Activated CD4-positive, alpha-beta T cell treated with anti-CD3 and anti-CD28 coated beads for 36 hours (primary cell): ENCODE results near the gene METRN. TPM values are rescaled to one million over a fixed set of nuclear protein-coding genes. Genes with fewer than 3 reads are reported as not detected.

Experiments
- ATAC-seq: fragments of 200-7000 bp; cut with Tn5 transposase; one replicate; pipeline ENCODE4 v1.10.0; 2021; ENCODE audit warnings: mild to moderate bottlenecking, moderate library complexity
- CTCF ChIA-PET: fragments of 350-600 bp; sonication (Branson Sonifier 250); formaldehyde crosslinking; loops from one replicate; lab custom pipeline; 2021; ENCODE audit warnings: antibody characterized with exemption; lab: Charles Lee
- POLR2A ChIA-PET: fragments of 350-600 bp; sonication (Branson Sonifier 250); formaldehyde crosslinking; loops from one replicate; lab custom pipeline; 2021; ENCODE audit warnings: antibody characterized with exemption, inconsistent platforms; lab: Charles Lee
- DNase-seq: peaks from one replicate; pipeline ENCODE4 v3.0.0-alpha.2; 2020
- H3K27ac Mint-ChIP-seq: one replicate; pipeline ENCODE4 v1.8.0; 2021; ENCODE audit warnings: mixed read lengths
- H3K27me3 Mint-ChIP-seq: one replicate; pipeline ENCODE4 v1.8.0; 2021; ENCODE audit warnings: mixed read lengths
- H3K36me3 Mint-ChIP-seq: one replicate; pipeline ENCODE4 v1.8.0; 2021; ENCODE audit warnings: low read depth, mixed read lengths
- H3K4me1 Mint-ChIP-seq: one replicate; pipeline ENCODE4 v1.8.0; 2021; ENCODE audit warnings: mixed read lengths
- H3K4me3 Mint-ChIP-seq: one replicate; pipeline ENCODE4 v1.8.0; 2021; ENCODE audit warnings: mild to moderate bottlenecking, moderate library complexity, mixed read lengths
- H3K9me3 Mint-ChIP-seq: one replicate; pipeline ENCODE4 v1.8.0; 2021; ENCODE audit warnings: low read depth, mixed read lengths
- intact Hi-C, 2 experiments: fragments of 100-400 bp; cut with DNase I in 1 of 2; cut with micrococcal nuclease in 1 of 2; formaldehyde crosslinking; loops; one replicate each; pipeline versions ENCODE4 v1.14.2 to v1.15.1; 2022 to 2024; cut with DNase I, micrococcal nuclease
- total RNA-seq, 2 experiments: library from RNA; stranded (reverse); gene quantifications; one replicate each; pipeline ENCODE4 v1.2.3, GENCODE V29; 2021

METRN gene
- total RNA-seq, 2 experiments from 2014 or later = 11.1 to 13.3 TPM

- H3K4me3 Mint-ChIP-seq = peak within 1 kb of the TSS; percentile 76
- ChIA-PET CTCF (interaction anchor here (0.9 to 3.5 kb wide), 5 partner anchors 9 to 67 kb away, joined by 3 to 29 read pairs (median 9); partner anchors contain the start of genes CHTF18, CIAO3 and RPUSD1), POLR2A (interaction anchor here (0.8 kb wide), 1 partner anchor 68 kb away, joined by 3 read pairs; no protein-coding TSS in a partner anchor)
- ATAC-seq (peak; percentile 72), DNase-seq (peak; percentile 86)
- no peaks in the 10 kb centered on the region for H3K36me3 Mint-ChIP-seq
- no peaks in the 10 kb centered on the region for H3K9me3 Mint-ChIP-seq
- H3K27ac Mint-ChIP-seq = peak within 1 kb of the TSS; percentile 78
- peaks cover 3% of the 10 kb centered on the region for H3K27me3 Mint-ChIP-seq
- intact Hi-C loops = loop anchor here (1.0 to 5.0 kb wide), 6 partner anchors 15 to 68 kb away; partner anchors contain the start of genes CIAO3 (in 2 of the 2), JMJD8 (in 2 of the 2), CHTF18 (in 1 of the 2) and RPUSD1 (in 1 of the 2)
- peaks cover 16% of the 10 kb centered on the region for H3K4me1 Mint-ChIP-seq
Observed at GRCh38 chr16:720990-721764, 6.3 kb downstream of the METRN start, which contains the start of gene ANTKMT. Gene ANTKMT (plus strand): TSS chr16:721146. CDS start chr16:721275, 129 bp downstream.

GRCh38 chr16:721765-722540 lies 7.0 kb downstream of the METRN start:
- Mint-ChIP-seq H3K4me1 (peaks cover 20% of the 10 kb centered on the region), H3K9me3 (no peaks in the 10 kb centered on the region), H3K27ac (peak overlapping the region; percentile 25), H3K27me3 (no peaks in the 10 kb centered on the region), H3K4me3 (peak overlapping the region; percentile 64), H3K36me3 (no peaks in the 10 kb centered on the region)
- ChIA-PET POLR2A (interaction anchor here (0.8 kb wide), 1 partner anchor 67 kb away, joined by 3 read pairs; no protein-coding TSS in a partner anchor), CTCF (interaction anchor here (0.6 to 3.5 kb wide), 7 partner anchors 10 to 278 kb away, joined by 3 to 29 read pairs (median 7); partner anchors contain the start of genes CHTF18, CIAO3 and RPUSD1)
- intact Hi-C loops = loop anchor here (1.0 to 5.0 kb wide), 6 partner anchors 14 to 67 kb away; partner anchors contain the start of genes CIAO3 (in 2 of the 2), JMJD8 (in 2 of the 2), CHTF18 (in 1 of the 2) and RPUSD1 (in 1 of the 2)
- DNase-seq = no peak
- ATAC-seq = no peak

GRCh38 chr16:722835-723633 lies 8.1 kb downstream of the METRN start:
- peaks cover 20% of the 10 kb centered on the region for H3K4me1 Mint-ChIP-seq
- H3K9me3 Mint-ChIP-seq = no peaks in the 10 kb centered on the region
- no peaks in the 10 kb centered on the region for H3K27me3 Mint-ChIP-seq
- ChIA-PET CTCF (interaction anchor here (0.6 to 3.5 kb wide), 6 partner anchors 10 to 277 kb away, joined by 3 to 29 read pairs (median 4); partner anchors contain the start of gene CIAO3), POLR2A (no interaction called here)
- ATAC-seq (no peak), DNase-seq (no peak)
- H3K4me3 Mint-ChIP-seq = peak overlapping the region; percentile 17
- H3K36me3 Mint-ChIP-seq = no peaks in the 10 kb centered on the region
- intact Hi-C loops = loop anchor here in 1 of 2 experiments (5.0 kb wide), 1 partner anchor 41 kb away; the partner anchor contains the start of genes JMJD8 and STUB1
- no peak overlapping the region for H3K27ac Mint-ChIP-seq

GRCh38 chr16:723695-724094 lies 8.8 kb downstream of the METRN start:
- no peak for DNase-seq
- peaks cover 20% of the 10 kb centered on the region for H3K4me1 Mint-ChIP-seq
- no peak overlapping the region for H3K27ac Mint-ChIP-seq
- no peaks in the 10 kb centered on the region for H3K27me3 Mint-ChIP-seq
- CTCF ChIA-PET = interaction anchor here (0.8 to 1.5 kb wide), 3 partner anchors 9 to 63 kb away, joined by 4 to 7 read pairs (median 4); partner anchors contain the start of gene CIAO3
- H3K36me3 Mint-ChIP-seq = no peaks in the 10 kb centered on the region
- ATAC-seq = no peak
- intact Hi-C loops = loop anchor here in 1 of 2 experiments (5.0 kb wide), 1 partner anchor 41 kb away; the partner anchor contains the start of genes JMJD8 and STUB1
- no peaks in the 10 kb centered on the region for H3K9me3 Mint-ChIP-seq
- POLR2A ChIA-PET = no interaction called here
- H3K4me3 Mint-ChIP-seq = no peak overlapping the region

- POLR2A ChIA-PET = no interaction called here
- no peak overlapping the region for H3K27ac Mint-ChIP-seq
- DNase-seq = no peak
- CTCF ChIA-PET = interaction anchor here (0.6 to 1.5 kb wide), 4 partner anchors 10 to 63 kb away, joined by 3 to 4 read pairs (median 4); partner anchors contain the start of gene METRN
- intact Hi-C loops = loop anchor here in 1 of 2 experiments (5.0 kb wide), 1 partner anchor 42 kb away; the partner anchor contains the start of genes JMJD8 and STUB1
- no peak overlapping the region for H3K4me3 Mint-ChIP-seq
- H3K36me3 Mint-ChIP-seq = no peaks in the 10 kb centered on the region
- no peak for ATAC-seq
- no peaks in the 10 kb centered on the region for H3K27me3 Mint-ChIP-seq
- no peaks in the 10 kb centered on the region for H3K9me3 Mint-ChIP-seq
- H3K4me1 Mint-ChIP-seq = peaks cover 13% of the 10 kb centered on the region
Observed at GRCh38 chr16:724188-725040, 9.5 kb downstream of the METRN start.

- ATAC-seq = no peak
- no peak for DNase-seq
- intact Hi-C loops = no loop called here
- Mint-ChIP-seq H3K36me3 (no peaks in the 10 kb centered on the region), H3K9me3 (no peaks in the 10 kb centered on the region), H3K4me3 (no peak overlapping the region), H3K27ac (no peak overlapping the region), H3K27me3 (no peaks in the 10 kb centered on the region), H3K4me1 (peaks cover 10% of the 10 kb centered on the region)
- CTCF ChIA-PET = interaction anchor here (0.6 to 1.5 kb wide), 4 partner anchors 10 to 64 kb away, joined by 3 to 4 read pairs (median 4); partner anchors contain the start of gene METRN
- POLR2A ChIA-PET = no interaction called here
Observed at GRCh38 chr16:725041-725376, 10.1 kb downstream of the METRN start.

- DNase-seq = no peak
Observed at GRCh38 chr16:725463-726187, 10.7 kb downstream of the METRN start.

GRCh38 chr16:726188-726437 lies 11.2 kb downstream of the METRN start:
- Mint-ChIP-seq H3K27ac (no peak overlapping the region), H3K9me3 (no peaks in the 10 kb centered on the region), H3K4me3 (no peak overlapping the region), H3K36me3 (no peaks in the 10 kb centered on the region), H3K27me3 (no peaks in the 10 kb centered on the region), H3K4me1 (peaks cover 6% of the 10 kb centered on the region)
- ChIA-PET CTCF (interaction anchor here (0.5 to 1.5 kb wide), 2 partner anchors 14 to 380 kb away, joined by 3 to 5 read pairs; no protein-coding TSS in a partner anchor), POLR2A (interaction anchor here (0.8 to 1.3 kb wide), 2 partner anchors 10 to 653 kb away, joined by 4 read pairs; no protein-coding TSS in a partner anchor)
- DNase-seq (no peak), ATAC-seq (no peak)
- intact Hi-C loops = no loop called here

More at GRCh38 chr16:725463-726187, 10.7 kb downstream of the METRN start:
- intact Hi-C loops = no loop called here
- ChIA-PET CTCF (interaction anchor here (0.6 to 1.5 kb wide), 3 partner anchors 13 to 24 kb away, joined by 3 to 5 read pairs (median 4); no protein-coding TSS in a partner anchor), POLR2A (interaction anchor here (0.8 to 1.3 kb wide), 2 partner anchors 10 to 653 kb away, joined by 4 read pairs; no protein-coding TSS in a partner anchor)
- H3K36me3 Mint-ChIP-seq = no peaks in the 10 kb centered on the region
- peaks cover 6% of the 10 kb centered on the region for H3K4me1 Mint-ChIP-seq
- no peak overlapping the region for H3K27ac Mint-ChIP-seq
- H3K9me3 Mint-ChIP-seq = no peaks in the 10 kb centered on the region
- H3K4me3 Mint-ChIP-seq = no peak overlapping the region
- no peak for ATAC-seq
- H3K27me3 Mint-ChIP-seq = no peaks in the 10 kb centered on the region
